OCI-LY7 (cell line): ENCODE data around the gene C6orf15.

ENCODE experiments used
- EZH2phosphoT487 ChIP-seq: fragments of 200-600 bp; sonication (generic); IDR thresholded peaks from 2 replicates; pipeline ENCODE4 v1.6.1; 2018; ENCODE audit warnings: low read depth, borderline replicate concordance, mild to moderate bottlenecking, mixed run types, antibody characterized with exemption, low read length, moderate library complexity, mixed read lengths
- TF ChIP-seq, protein P1 (sequence below): fragments of 200-600 bp; sonication (generic); conservative IDR thresholded peaks from 2 replicates; pipeline ENCODE4 v1.5.1; 2014; ENCODE audit warnings: mild to moderate bottlenecking, antibody characterized with exemption, low read length, moderate library complexity, mixed read lengths

- TF ChIP-seq, protein P1, sequence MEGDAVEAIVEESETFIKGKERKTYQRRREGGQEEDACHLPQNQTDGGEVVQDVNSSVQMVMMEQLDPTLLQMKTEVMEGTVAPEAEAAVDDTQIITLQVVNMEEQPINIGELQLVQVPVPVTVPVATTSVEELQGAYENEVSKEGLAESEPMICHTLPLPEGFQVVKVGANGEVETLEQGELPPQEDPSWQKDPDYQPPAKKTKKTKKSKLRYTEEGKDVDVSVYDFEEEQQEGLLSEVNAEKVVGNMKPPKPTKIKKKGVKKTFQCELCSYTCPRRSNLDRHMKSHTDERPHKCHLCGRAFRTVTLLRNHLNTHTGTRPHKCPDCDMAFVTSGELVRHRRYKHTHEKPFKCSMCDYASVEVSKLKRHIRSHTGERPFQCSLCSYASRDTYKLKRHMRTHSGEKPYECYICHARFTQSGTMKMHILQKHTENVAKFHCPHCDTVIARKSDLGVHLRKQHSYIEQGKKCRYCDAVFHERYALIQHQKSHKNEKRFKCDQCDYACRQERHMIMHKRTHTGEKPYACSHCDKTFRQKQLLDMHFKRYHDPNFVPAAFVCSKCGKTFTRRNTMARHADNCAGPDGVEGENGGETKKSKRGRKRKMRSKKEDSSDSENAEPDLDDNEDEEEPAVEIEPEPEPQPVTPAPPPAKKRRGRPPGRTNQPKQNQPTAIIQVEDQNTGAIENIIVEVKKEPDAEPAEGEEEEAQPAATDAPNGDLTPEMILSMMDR, result peak; percentile 53; the same call in 1 of the 2 replicates
- TF ChIP-seq EZH2phosphoT487, result no peak
Observed at GRCh38 chr6:31158863-31159855, 46.8 kb upstream of the C6orf15 start.
